ENCODE results near the gene CUEDC1. TPM values are rescaled to one million over a fixed set of nuclear protein-coding genes. Genes with fewer than 3 reads are reported as not detected.
A peak's percentile ranks its signal among the peaks of the same experiment; 100 is the strongest.

CUEDC1 gene
- total RNA-seq, 4 donors from 2014 or later = 7.5 to 14.3 (median 12.7) TPM

DNA sequence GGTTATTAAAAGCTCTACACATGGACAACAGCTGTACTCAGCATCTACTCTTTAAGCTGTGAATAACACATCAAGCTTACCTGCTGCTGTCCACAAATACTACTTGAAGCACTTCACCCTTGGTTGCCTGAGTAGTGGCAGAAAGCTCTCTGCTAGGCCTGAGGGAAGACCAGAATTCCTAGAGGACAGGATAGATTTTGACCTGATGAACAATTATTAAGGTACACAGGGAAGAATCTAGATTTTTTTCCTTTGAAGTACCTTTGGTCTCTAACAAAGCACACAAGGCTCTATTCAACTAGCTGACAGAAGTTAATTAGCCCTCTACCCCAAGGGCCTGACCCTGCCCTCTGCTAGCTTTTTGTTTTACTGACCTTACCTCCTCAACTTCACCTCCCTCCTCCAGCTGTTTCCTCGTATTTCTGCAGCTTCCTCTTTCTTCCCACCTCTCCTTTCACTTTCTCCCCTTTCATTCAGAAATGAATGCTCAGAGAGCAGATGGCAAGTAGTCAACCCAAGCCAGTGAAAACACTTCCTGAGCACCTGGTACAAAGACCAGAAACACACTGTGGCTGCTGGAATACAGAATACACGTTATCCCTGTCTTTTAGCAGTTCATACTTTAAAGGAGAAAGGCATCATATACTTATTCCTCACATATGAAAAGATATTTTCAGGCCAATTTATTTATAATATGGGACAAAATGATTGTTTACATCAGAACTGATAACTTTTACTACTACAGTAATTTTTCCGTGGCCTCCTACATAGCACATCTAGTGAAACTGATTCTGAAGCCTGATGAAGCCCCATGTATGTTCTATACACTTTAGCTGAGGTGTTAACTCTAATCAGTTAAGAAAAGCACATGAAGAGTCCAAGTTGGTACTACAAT, 38.5 kb upstream of the CUEDC1 start:
- DNase-seq (ENCODE audit: low spot score in 2 of 2) = no peak
- H3K4me3 ChIP-seq (ENCODE audit: low read depth, poor library complexity, severe bottlenecking) = no peak overlapping the region
- intact Hi-C loops (cut with DNase I; ENCODE audit: low total_unique reads) = no loop called here
- TF ChIP-seq CTCF (IDR thresholded peaks at IDR 0.05) = no peak
- no peak for TF ChIP-seq POLR2A (IDR thresholded peaks at IDR 0.05)
- 38 to 45% methylated on average over 3 of the region's 3 CpGs for WGBS, 2 donors

DNA sequence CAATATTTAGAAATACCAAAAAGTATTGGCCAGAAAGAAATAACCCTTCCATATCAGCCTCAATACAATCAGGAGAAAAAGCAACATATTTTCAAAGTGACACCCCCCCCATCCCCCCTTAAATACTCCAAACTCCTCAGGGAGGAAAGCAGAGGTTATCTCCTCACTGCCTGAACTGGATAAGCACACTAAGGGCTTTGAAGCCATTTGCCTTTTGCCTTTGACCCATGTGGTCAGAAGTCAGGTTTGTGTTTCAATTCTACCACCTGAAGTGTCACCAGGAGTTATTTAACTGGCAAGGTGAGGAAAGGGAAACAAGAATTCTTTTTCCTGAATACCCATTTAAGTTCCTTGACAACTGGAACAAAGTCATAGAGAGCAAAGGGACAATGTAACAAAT, 36.3 kb upstream of the CUEDC1 start:
- H3K4me3 ChIP-seq (ENCODE audit: low read depth, poor library complexity, severe bottlenecking) = no peak overlapping the region
- intact Hi-C loops (cut with DNase I; ENCODE audit: low total_unique reads) = no loop called here
- DNase-seq (ENCODE audit: low spot score in 2 of 2) = no peak
- TF ChIP-seq POLR2A (IDR thresholded peaks at IDR 0.05) (no peak), CTCF (IDR thresholded peaks at IDR 0.05) (no peak)

DNA sequence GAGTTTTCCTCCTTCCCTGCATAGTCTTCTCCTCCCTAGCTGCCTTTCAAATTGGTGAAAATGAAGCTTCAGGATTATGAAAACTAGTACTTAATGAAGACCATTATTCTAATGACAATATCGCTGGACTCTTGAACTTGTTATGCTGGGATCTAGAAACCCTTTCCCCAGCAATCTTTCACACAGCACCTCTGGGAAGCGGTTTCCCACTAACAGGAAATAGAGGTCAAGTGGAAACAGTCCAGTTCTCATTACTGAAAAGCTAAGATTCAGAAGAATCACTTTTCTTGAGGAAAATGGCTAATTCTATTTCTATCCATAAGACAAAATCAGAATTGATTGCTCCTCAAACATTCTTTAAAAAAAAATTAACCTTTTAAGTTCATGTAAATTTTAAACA, 34.8 kb upstream of the CUEDC1 start:
- H3K4me3 ChIP-seq (ENCODE audit: low read depth, poor library complexity, severe bottlenecking) = no peak overlapping the region
- WGBS, 2 donors = 79 to 88% methylated on average over 2 of the region's 2 CpGs
- intact Hi-C loops (cut with DNase I; ENCODE audit: low total_unique reads) = no loop called here
- TF ChIP-seq POLR2A (IDR thresholded peaks at IDR 0.05) (no peak), CTCF (IDR thresholded peaks at IDR 0.05) (no peak)
- DNase-seq (ENCODE audit: low spot score in 2 of 2) = no peak

DNA sequence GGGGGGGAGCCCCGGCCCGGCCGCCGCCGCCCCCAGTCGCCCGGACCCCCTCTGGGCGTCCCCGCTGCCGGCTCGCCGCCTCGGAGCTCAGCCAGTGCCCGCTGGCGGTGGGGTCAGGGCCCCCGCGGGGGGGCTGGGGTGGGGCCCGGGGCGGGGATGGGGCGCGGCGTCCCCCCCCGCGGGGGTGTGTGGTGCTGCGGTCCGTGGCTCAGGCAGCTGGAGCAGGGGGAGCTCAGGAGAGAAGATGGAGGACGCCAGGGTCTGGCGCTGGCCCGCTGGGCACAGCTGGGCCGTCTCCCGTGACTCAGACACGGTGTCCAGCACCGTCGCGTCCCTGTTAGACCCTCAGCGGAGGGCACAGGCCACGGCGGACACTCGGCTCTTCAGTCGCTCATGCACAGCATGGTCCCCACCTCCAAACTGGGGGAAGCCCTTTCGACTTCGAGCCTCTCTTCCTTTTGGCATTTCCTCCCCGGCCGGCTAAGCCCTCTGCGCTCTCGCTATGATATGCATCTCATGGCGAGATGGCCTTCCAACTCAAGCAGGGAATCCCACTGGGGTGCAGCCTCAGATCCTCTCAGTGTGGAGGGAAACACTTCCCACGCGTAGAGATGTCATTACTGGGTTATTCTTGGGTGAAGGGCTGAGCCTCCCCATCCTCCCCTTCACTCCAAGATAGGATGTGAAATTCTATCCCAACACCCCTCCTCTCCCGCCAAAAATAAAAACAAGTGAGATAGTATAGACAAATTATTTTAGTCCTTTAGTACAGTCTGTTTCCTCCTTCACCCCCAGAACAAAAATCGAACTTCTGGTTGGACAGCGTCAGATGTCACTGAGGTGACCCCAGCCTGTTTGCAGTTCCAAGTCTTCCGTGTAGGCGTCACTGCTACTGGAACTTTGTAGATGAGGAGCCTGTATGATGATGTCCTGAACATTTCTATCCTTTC, 33.4 kb upstream of the CUEDC1 start:
- intact Hi-C loops (cut with DNase I; ENCODE audit: low total_unique reads) = no loop called here
- peak overlapping the region; percentile 46 for H3K4me3 ChIP-seq (ENCODE audit: low read depth, poor library complexity, severe bottlenecking)
- no peak for TF ChIP-seq CTCF (IDR thresholded peaks at IDR 0.05)
- no peak for TF ChIP-seq POLR2A (IDR thresholded peaks at IDR 0.05)
- 3% methylated on average over 28 to 31 of the region's 54 CpGs for WGBS, 2 donors
- DNase-seq (ENCODE audit: low spot score in 2 of 2) = peak; percentile 39 to 93

DNA sequence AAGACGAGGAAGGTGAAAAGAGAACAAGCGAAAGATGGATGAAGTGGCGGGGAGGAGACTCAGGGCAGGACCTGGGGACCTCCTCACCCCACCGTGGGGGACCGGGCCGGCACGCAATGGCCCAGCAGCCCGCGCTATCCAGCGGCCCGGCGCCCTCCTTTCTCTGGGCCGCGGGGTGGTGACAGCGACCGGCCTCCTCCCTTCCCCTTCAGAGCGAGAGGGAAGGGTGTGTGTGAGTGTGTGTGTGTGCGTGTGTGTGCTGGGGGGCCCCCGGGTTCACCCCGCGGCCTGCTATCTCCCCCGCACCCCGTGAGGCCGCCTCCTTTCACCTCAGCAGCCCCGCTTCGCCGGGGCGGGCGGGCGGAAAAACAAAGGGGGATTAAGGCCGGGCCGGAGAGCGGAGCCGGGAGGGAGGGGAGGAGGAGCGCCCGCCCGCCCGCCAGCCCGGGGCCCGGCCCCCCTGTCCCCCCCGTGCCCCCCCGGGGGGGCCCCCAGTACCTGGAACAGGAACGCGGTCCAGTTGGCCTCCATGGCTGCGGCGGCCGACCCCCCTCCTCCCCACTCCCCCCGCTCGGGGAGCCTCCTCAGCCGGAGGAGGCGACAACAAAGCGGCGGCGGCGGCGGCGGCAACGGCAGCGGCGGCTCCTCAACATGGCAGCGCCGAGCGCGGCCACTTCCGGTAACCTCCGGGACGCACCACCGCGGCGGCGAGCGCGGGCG, 32.5 kb upstream of the CUEDC1 start, which contains the start of gene VEZF1:
Gene VEZF1 (minus strand): TSS at position 674 of the 720 bp plus-strand sequence. CDS start 143 bp downstream, at position 531.
- H3K4me3 ChIP-seq (ENCODE audit: low read depth, poor library complexity, severe bottlenecking) = peak within 1 kb of the TSS; percentile 46
- intact Hi-C loops (cut with DNase I; ENCODE audit: low total_unique reads) = no loop called here
- peak; percentile 47 to 94 for DNase-seq (ENCODE audit: low spot score in 2 of 2)
- WGBS, 2 donors = 0 to 1% methylated on average over 25 to 35 of the region's 74 CpGs
- TF ChIP-seq CTCF (IDR thresholded peaks at IDR 0.05) (no peak), POLR2A (IDR thresholded peaks at IDR 0.05) (no peak)

All from lower leg skin (tissue), 4 donors.